HCT116 (cell line): ENCODE data around the gene KIRREL3. TPM values are rescaled to one million over a fixed set of nuclear protein-coding genes. Genes with fewer than 3 reads are reported as not detected.

Experiments
- ATAC-seq: fragments of 200-7000 bp; cut with Tn5 transposase; 2 replicates; pipeline ENCODE4 v1.9.1; 2020; ENCODE audit warnings: mild to moderate bottlenecking, moderate library complexity
- BruUV-seq: library from RNA; stranded (reverse); fragments of 400-500 nt; replicated peaks from 2 replicates; lab custom pipeline; 2021; lab: Mats Ljungman, UMichigan
- CTCF ChIA-PET: fragments of 300-600 bp; sonication (Branson Sonifier 250); formaldehyde crosslinking; loops from one replicate; lab custom pipeline; 2021; ENCODE audit warnings: antibody characterized with exemption; lab: Charles Lee
- POLR2A ChIA-PET: fragments of 300-600, 350-600 bp; sonication (Branson Sonifier 250); formaldehyde crosslinking; loops from one replicate; lab custom pipeline; 2021; ENCODE audit warnings: antibody characterized with exemption; lab: Charles Lee
- RAD21 ChIA-PET, 2 experiments: fragments of 300-600 bp; sonication (Branson Sonifier 250); formaldehyde crosslinking; loops; one replicate each; lab custom pipeline; 2023; ENCODE audit warnings: low total read pairs in 2 of 2; ENCODE audit not compliant: uncharacterized antibody in 2 of 2, unreplicated experiment in 2 of 2, low non-redundant PET in 1 of 2; lab: Charles Lee
- DNase-seq: peaks from one replicate; pipeline ENCODE4 v3.0.0-alpha.2; 2010; ENCODE audit warnings: low read depth, low spot score
- H2AFZ ChIP-seq: fragments of 200-600 bp; shearing (Covaris generic), sonication (generic); 2 replicates; pipeline ENCODE4 v1.6.1; 2017; ENCODE audit warnings: low read depth, mixed run types, mixed read lengths, antibody characterized with exemption, low read length; ENCODE audit not compliant: poor library complexity, severe bottlenecking
- H3K27ac ChIP-seq: 2 replicates; pipeline ENCODE4 v1.5.1; 2012; ENCODE audit warnings: low read depth, low read length
- H3K27me3 ChIP-seq: fragments of 200-600 bp; sonication (generic); 2 replicates; pipeline ENCODE4 v1.6.1; 2016; ENCODE audit warnings: mixed run types, low read length, mixed read lengths; ENCODE audit not compliant: insufficient read depth
- H3K36me3 ChIP-seq, 2 experiments: fragments of 200-500 bp in 1 of 2; fragments of 200-600 bp in 1 of 2; sonication (Bioruptor generic) in 1 of 2; sonication (generic) in 1 of 2; 2 replicates each; pipeline versions ENCODE4 v1.5.1 to v1.6.1; 2014 to 2016; ENCODE audit warnings: low read length in 2 of 2, inconsistent platforms in 1 of 2, mixed read lengths in 1 of 2, mixed run types in 1 of 2; ENCODE audit not compliant: insufficient read depth in 2 of 2, control insufficient read depth in 1 of 2
- H3K4me1 ChIP-seq, 2 experiments: fragments of 200-600 bp in 1 of 2; sonication (generic) in 1 of 2; 2 replicates each; pipeline versions ENCODE4 v1.5.1 to v1.6.1; 2012 to 2017; ENCODE audit warnings: low read length in 2 of 2, inconsistent platforms in 1 of 2, mild to moderate bottlenecking in 1 of 2, mixed read lengths in 1 of 2, mixed run types in 1 of 2, moderate library complexity in 1 of 2; ENCODE audit not compliant: insufficient read depth in 2 of 2, control insufficient read depth in 1 of 2
- H3K4me2 ChIP-seq: fragments of 200-600 bp; sonication (generic); 2 replicates; pipeline ENCODE4 v1.6.1; 2017; ENCODE audit warnings: mixed run types, low read length, mixed read lengths
- H3K4me3 ChIP-seq, 2 experiments: fragments of 200-600 bp in 1 of 2; sonication (generic) in 1 of 2; replicated peaks in 1 of 2; 2 replicates each; pipeline ENCODE4 v1.5.1; 2011 to 2016; ENCODE audit warnings: low read length in 2 of 2, control low read depth in 1 of 2, low read depth in 1 of 2, mild to moderate bottlenecking in 1 of 2, mixed read lengths in 1 of 2, mixed run types in 1 of 2
- H3K79me2 ChIP-seq: fragments of 200-600 bp; sonication (generic); 2 replicates; pipeline ENCODE4 v1.6.1; 2017; ENCODE audit warnings: mild to moderate bottlenecking, mixed run types, low read length, moderate library complexity, mixed read lengths; ENCODE audit not compliant: insufficient read depth
- H3K9ac ChIP-seq: fragments of 200-600 bp; sonication (generic); 2 replicates; pipeline ENCODE4 v1.6.1; 2016; ENCODE audit warnings: low read length, mixed read lengths
- H3K9me2 ChIP-seq: fragments of 200-600 bp; sonication (generic), shearing (Covaris generic); 2 replicates; pipeline ENCODE4 v1.6.1; 2017; ENCODE audit warnings: mixed run types, mild to moderate bottlenecking, moderate library complexity; ENCODE audit not compliant: insufficient read depth
- H3K9me3 ChIP-seq, 2 experiments: fragments of 200-500 bp in 1 of 2; fragments of 200-600 bp in 1 of 2; sonication (Bioruptor generic) in 1 of 2; sonication (generic) in 1 of 2; 2 replicates each; pipeline ENCODE4 v1.6.1; 2014 to 2017; ENCODE audit warnings: low read length in 2 of 2, mixed read lengths in 2 of 2, inconsistent platforms in 1 of 2, low read depth in 1 of 2, mild to moderate bottlenecking in 1 of 2, mixed run types in 1 of 2, moderate library complexity in 1 of 2; ENCODE audit not compliant: control insufficient read depth in 1 of 2, insufficient read depth in 1 of 2
- H4K20me1 ChIP-seq: fragments of 200-600 bp; sonication (generic), shearing (Covaris generic); 2 replicates; pipeline ENCODE4 v1.6.1; 2017; ENCODE audit warnings: mixed run types, mild to moderate bottlenecking, moderate library complexity; ENCODE audit not compliant: insufficient read depth
- ATF3 ChIP-seq: IDR thresholded peaks from 2 replicates; pipeline ENCODE4 v1.6.1; 2012
- CEBPB ChIP-seq: IDR thresholded peaks from 2 replicates; pipeline ENCODE4 v1.6.1; 2012; ENCODE audit warnings: low read depth
- CTCF ChIP-seq, 3 experiments: fragments of 200-600 bp in 1 of 3; sonication (generic) in 1 of 3; IDR thresholded peaks in 2 of 3; conservative IDR thresholded peaks in 1 of 3; 2 replicates each; pipeline ENCODE4 v1.5.1; 2012 to 2017; ENCODE audit warnings: low read depth in 2 of 3, low read length in 2 of 3, antibody characterized with exemption in 1 of 3, borderline replicate concordance in 1 of 3, control low read depth in 1 of 3, mild to moderate bottlenecking in 1 of 3, mixed read lengths in 1 of 3, mixed run types in 1 of 3, moderate library complexity in 1 of 3; ENCODE audit not compliant: insufficient read depth in 1 of 3
- EGR1 ChIP-seq: IDR thresholded peaks from 2 replicates; pipeline ENCODE4 v1.6.1; 2012; ENCODE audit warnings: low read depth
- ELF1 ChIP-seq: IDR thresholded peaks from 2 replicates; pipeline ENCODE4 v1.6.1; 2012; ENCODE audit warnings: low read depth, borderline replicate concordance
- EZH2 ChIP-seq: fragments of 200-600 bp; sonication (generic); IDR thresholded peaks from 2 replicates; pipeline ENCODE4 v1.6.1; 2017; ENCODE audit warnings: antibody characterized with exemption, mixed run types
- EZH2phosphoT487 ChIP-seq: fragments of 200-600 bp; IDR thresholded peaks from 2 replicates; pipeline ENCODE4 v1.6.1; 2018; ENCODE audit warnings: antibody characterized with exemption, borderline replicate concordance
- FOSL1 ChIP-seq: IDR thresholded peaks from 2 replicates; pipeline ENCODE4 v1.6.1; 2012; ENCODE audit warnings: low read depth
- JUND ChIP-seq: IDR thresholded peaks from 2 replicates; pipeline ENCODE4 v1.6.1; 2012
- MAX ChIP-seq: IDR thresholded peaks from 2 replicates; pipeline ENCODE4 v1.6.1; 2012
- POLR2AphosphoS5 ChIP-seq: IDR thresholded peaks from 2 replicates; pipeline ENCODE4 v1.6.1; 2011; ENCODE audit warnings: mild to moderate bottlenecking, low read depth, low read length, moderate library complexity
- SIN3A ChIP-seq: IDR thresholded peaks from 2 replicates; pipeline ENCODE4 v1.6.1; 2012; ENCODE audit warnings: low read depth
- SP1 ChIP-seq: IDR thresholded peaks from 2 replicates; pipeline ENCODE4 v1.6.1; 2012; ENCODE audit warnings: low read depth
- SRF ChIP-seq: IDR thresholded peaks from 2 replicates; pipeline ENCODE4 v1.6.1; 2012; ENCODE audit warnings: low read depth
- YY1 ChIP-seq: IDR thresholded peaks from 2 replicates; pipeline ENCODE4 v1.6.1; 2011; ENCODE audit warnings: low read length, low read depth, moderate library complexity, mild to moderate bottlenecking; ENCODE audit not compliant: insufficient replicate concordance; ENCODE audit errors: extremely low read depth
- intact Hi-C: fragments of 100-400 bp; cut with micrococcal nuclease; formaldehyde crosslinking; loops from 2 replicates; pipeline ENCODE4 v1.10.0; 2022
- total RNA-seq: library from RNA; stranded (reverse); gene quantifications from one replicate; pipeline ENCODE4 v1.2.1, GENCODE V29; 2021; ENCODE audit not compliant: unreplicated experiment

KIRREL3 gene
- total RNA-seq, 1 experiment from 2014 or later = not detected

GRCh38 chr11:126945319-126945718, 55.3 kb downstream of the KIRREL3 start:
- intact Hi-C loops = no loop called here
- Histone ChIP-seq H3K79me2 (no peaks in the 10 kb centered on the region), H3K9me2 (no peaks in the 10 kb centered on the region), H3K27ac (no peak overlapping the region), H4K20me1 (no peaks in the 10 kb centered on the region), H3K9ac (no peak overlapping the region), H3K27me3 (no peaks in the 10 kb centered on the region; the same call in 1 of the 2 replicates), H3K4me3 (no peak overlapping the region), H3K9me3 (no peaks in the 10 kb centered on the region), H3K4me2 (no peak overlapping the region), H2AFZ (no peak overlapping the region), H3K36me3 (no peaks in the 10 kb centered on the region), H3K4me1 (no peaks in the 10 kb centered on the region)
- CTCF ChIA-PET = no interaction called here
- no peak for ATAC-seq
- RAD21 ChIA-PET = no interaction called here
- no TSS peak for BruUV-seq
- POLR2A ChIA-PET = no interaction called here
- TF ChIP-seq CEBPB (no peak), SIN3A (no peak), EZH2 (no peak), SP1 (no peak), FOSL1 (no peak), SRF (no peak), ATF3 (no peak), POLR2AphosphoS5 (no peak), CTCF (IDR thresholded peaks at IDR 0.05 in 2 of 3, conservative IDR thresholded peaks at IDR 0.05 in 1 of 3; ENCODE audit: borderline replicate concordance in 1 of 3, insufficient read depth in 1 of 3, low read depth in 2 of 3, low read length in 2 of 3) (no peak), MAX (no peak), EGR1 (no peak), EZH2phosphoT487 (no peak), YY1 (no peak), JUND (no peak), ELF1 (no peak)
- no peak for DNase-seq
